22Rv1 (cell line): ENCODE measurements around the gene OXCT2.

Source experiments
- H3K27ac ChIP-seq: fragments of 450-650 bp; 2 replicates; pipeline ENCODE4 v1.5.1; 2017
- CTCF ChIP-seq: fragments of 450-650 bp; IDR thresholded peaks from 2 replicates; pipeline ENCODE4 v1.5.1; 2017; ENCODE audit warnings: mild to moderate bottlenecking
- ZFX ChIP-seq: fragments of 450-650 bp; IDR thresholded peaks from 2 replicates; pipeline ENCODE4 v1.6.1; 2017; ENCODE audit warnings: antibody characterized with exemption, borderline replicate concordance

Gene OXCT2

GRCh38 chr1:39758556-39759435 is 12.4 kb downstream of the OXCT2 start:
- no peak for TF ChIP-seq CTCF
- no peak for TF ChIP-seq ZFX
- no peak overlapping the region for H3K27ac ChIP-seq

- TF ChIP-seq ZFX: no peak
- no peak for TF ChIP-seq CTCF
- H3K27ac ChIP-seq: no peak overlapping the region
These were observed 13.6 kb downstream of the OXCT2 start for GRCh38 chr1:39757501-39757900.

- no peak for TF ChIP-seq ZFX
- H3K27ac ChIP-seq: no peak overlapping the region
These were observed 15.0 kb downstream of the OXCT2 start for GRCh38 chr1:39755965-39756659.

- TF ChIP-seq ZFX: no peak
- no peak for TF ChIP-seq CTCF
- H3K27ac ChIP-seq: no peak overlapping the region
These were observed 16.1 kb downstream of the OXCT2 start for GRCh38 chr1:39754906-39755504.

- H3K27ac ChIP-seq: no peak overlapping the region
- TF ChIP-seq ZFX: no peak
- TF ChIP-seq CTCF: no peak
These were observed 17.1 kb downstream of the OXCT2 start for GRCh38 chr1:39754026-39754570.

GRCh38 chr1:39753132-39754025 is 17.8 kb downstream of the OXCT2 start:
- TF ChIP-seq ZFX (no peak), CTCF (no peak)
- H3K27ac ChIP-seq: no peak overlapping the region

GRCh38 chr1:39752703-39753102 is 18.4 kb downstream of the OXCT2 start:
- no peak for TF ChIP-seq ZFX
- TF ChIP-seq CTCF: no peak
- no peak overlapping the region for H3K27ac ChIP-seq
